ENCODE results near the gene NELL1. TPM values are rescaled to one million over a fixed set of nuclear protein-coding genes. Genes with fewer than 3 reads are reported as not detected.

NELL1 gene
- total RNA-seq, 2 experiments from 2014 or later = not detected

GRCh38 chr11:20934516-20934915 is 265.1 kb downstream of the NELL1 start:
- ATAC-seq (ENCODE audit: low read depth) = no peak
- H3K36me3 Mint-ChIP-seq = no peaks in the 10 kb centered on the region
- no peak overlapping the region for H3K27ac Mint-ChIP-seq
- H3K27me3 Mint-ChIP-seq = no peaks in the 10 kb centered on the region
- no peak overlapping the region for H3K4me3 Mint-ChIP-seq
- DNase-seq = no peak
- H3K9me3 Mint-ChIP-seq = no peaks in the 10 kb centered on the region
- H3K4me1 Mint-ChIP-seq = no peaks in the 10 kb centered on the region
- POLR2A ChIA-PET = no interaction called here

GRCh38 chr11:20937826-20938225 is 268.4 kb downstream of the NELL1 start:
- Mint-ChIP-seq H3K9me3 (no peaks in the 10 kb centered on the region), H3K36me3 (no peaks in the 10 kb centered on the region), H3K27ac (no peak overlapping the region), H3K4me3 (no peak overlapping the region), H3K4me1 (no peaks in the 10 kb centered on the region), H3K27me3 (no peaks in the 10 kb centered on the region)
- POLR2A ChIA-PET = no interaction called here
- no peak for ATAC-seq (ENCODE audit: low read depth)
- DNase-seq = no peak

GRCh38 chr11:20949585-20949984 is 280.2 kb downstream of the NELL1 start:
- Mint-ChIP-seq H3K4me1 (no peaks in the 10 kb centered on the region), H3K27me3 (no peaks in the 10 kb centered on the region), H3K4me3 (no peak overlapping the region), H3K27ac (no peak overlapping the region), H3K9me3 (no peaks in the 10 kb centered on the region), H3K36me3 (no peaks in the 10 kb centered on the region)
- no peak for ATAC-seq (ENCODE audit: low read depth)
- POLR2A ChIA-PET = no interaction called here
- no peak for DNase-seq

GRCh38 chr11:20962581-20962980 is 293.2 kb downstream of the NELL1 start:
- H3K9me3 Mint-ChIP-seq = peaks cover 2% of the 10 kb centered on the region
- no peaks in the 10 kb centered on the region for H3K27me3 Mint-ChIP-seq
- H3K4me3 Mint-ChIP-seq = no peak overlapping the region
- ATAC-seq (ENCODE audit: low read depth) (no peak), DNase-seq (no peak)
- POLR2A ChIA-PET = no interaction called here
- no peaks in the 10 kb centered on the region for H3K4me1 Mint-ChIP-seq
- no peak overlapping the region for H3K27ac Mint-ChIP-seq
- no peaks in the 10 kb centered on the region for H3K36me3 Mint-ChIP-seq

- no peaks in the 10 kb centered on the region for H3K36me3 Mint-ChIP-seq
- H3K27ac Mint-ChIP-seq = no peak overlapping the region
- no peaks in the 10 kb centered on the region for H3K27me3 Mint-ChIP-seq
- no peak overlapping the region for H3K4me3 Mint-ChIP-seq
- no peaks in the 10 kb centered on the region for H3K4me1 Mint-ChIP-seq
- no peaks in the 10 kb centered on the region for H3K9me3 Mint-ChIP-seq
- POLR2A ChIA-PET = no interaction called here
- DNase-seq (no peak), ATAC-seq (ENCODE audit: low read depth) (no peak)
Observed at GRCh38 chr11:20963596-20963995, 294.2 kb downstream of the NELL1 start.

GRCh38 chr11:20964985-20965384 is 295.6 kb downstream of the NELL1 start:
- POLR2A ChIA-PET = no interaction called here
- no peak for ATAC-seq (ENCODE audit: low read depth)

GRCh38 chr11:20966489-20966888 is 297.1 kb downstream of the NELL1 start:
- Mint-ChIP-seq H3K36me3 (no peaks in the 10 kb centered on the region), H3K4me3 (no peak overlapping the region), H3K27me3 (no peaks in the 10 kb centered on the region), H3K4me1 (no peaks in the 10 kb centered on the region), H3K27ac (no peak overlapping the region), H3K9me3 (no peaks in the 10 kb centered on the region)
- POLR2A ChIA-PET = no interaction called here
- ATAC-seq (ENCODE audit: low read depth) (no peak), DNase-seq (no peak)

More at GRCh38 chr11:20964985-20965384, 295.6 kb downstream of the NELL1 start:
- H3K9me3 Mint-ChIP-seq = no peaks in the 10 kb centered on the region
- DNase-seq = no peak
- H3K4me3 Mint-ChIP-seq = no peak overlapping the region
- no peak overlapping the region for H3K27ac Mint-ChIP-seq
- no peaks in the 10 kb centered on the region for H3K4me1 Mint-ChIP-seq
- no peaks in the 10 kb centered on the region for H3K27me3 Mint-ChIP-seq
- no peaks in the 10 kb centered on the region for H3K36me3 Mint-ChIP-seq

- ATAC-seq (ENCODE audit: low read depth) (no peak), DNase-seq (no peak)
- Mint-ChIP-seq H3K9me3 (peaks cover 3% of the 10 kb centered on the region), H3K36me3 (no peaks in the 10 kb centered on the region), H3K27ac (no peak overlapping the region), H3K27me3 (no peaks in the 10 kb centered on the region), H3K4me3 (no peak overlapping the region), H3K4me1 (no peaks in the 10 kb centered on the region)
- POLR2A ChIA-PET = no interaction called here
Observed at GRCh38 chr11:20973940-20974559, 304.7 kb downstream of the NELL1 start.

GRCh38 chr11:20980736-20981135 is 311.4 kb downstream of the NELL1 start:
- Mint-ChIP-seq H3K4me3 (no peak overlapping the region), H3K27me3 (no peaks in the 10 kb centered on the region), H3K4me1 (no peaks in the 10 kb centered on the region), H3K36me3 (no peaks in the 10 kb centered on the region), H3K9me3 (peaks cover 4% of the 10 kb centered on the region), H3K27ac (no peak overlapping the region)
- no peak for DNase-seq
- no peak for ATAC-seq (ENCODE audit: low read depth)
- POLR2A ChIA-PET = no interaction called here

- DNase-seq (no peak), ATAC-seq (ENCODE audit: low read depth) (no peak)
- no peak overlapping the region for H3K4me3 Mint-ChIP-seq
- H3K36me3 Mint-ChIP-seq = no peaks in the 10 kb centered on the region
- peaks cover 1% of the 10 kb centered on the region for H3K9me3 Mint-ChIP-seq
- no peaks in the 10 kb centered on the region for H3K4me1 Mint-ChIP-seq
- H3K27ac Mint-ChIP-seq = no peak overlapping the region
- no peaks in the 10 kb centered on the region for H3K27me3 Mint-ChIP-seq
- POLR2A ChIA-PET = no interaction called here
Observed at GRCh38 chr11:20990447-20990846, 321.1 kb downstream of the NELL1 start.

GRCh38 chr11:20991471-20991870 is 322.1 kb downstream of the NELL1 start:
- Mint-ChIP-seq H3K9me3 (peaks cover 1% of the 10 kb centered on the region), H3K36me3 (no peaks in the 10 kb centered on the region), H3K27ac (no peak overlapping the region), H3K4me1 (no peaks in the 10 kb centered on the region), H3K4me3 (no peak overlapping the region), H3K27me3 (no peaks in the 10 kb centered on the region)
- POLR2A ChIA-PET = no interaction called here
- DNase-seq (no peak), ATAC-seq (ENCODE audit: low read depth) (no peak)

GRCh38 chr11:21007297-21007696 is 337.9 kb downstream of the NELL1 start:
- Mint-ChIP-seq H3K9me3 (peaks cover 7% of the 10 kb centered on the region), H3K27ac (no peak overlapping the region), H3K27me3 (peaks cover 2% of the 10 kb centered on the region), H3K4me3 (no peak overlapping the region), H3K4me1 (no peaks in the 10 kb centered on the region), H3K36me3 (no peaks in the 10 kb centered on the region)
- POLR2A ChIA-PET = no interaction called here
- DNase-seq (no peak), ATAC-seq (ENCODE audit: low read depth) (no peak)

- Mint-ChIP-seq H3K27ac (no peak overlapping the region), H3K4me3 (no peak overlapping the region)
Observed at GRCh38 chr11:21018248-21018647, 348.9 kb downstream of the NELL1 start.

GRCh38 chr11:21026685-21027084 is 357.3 kb downstream of the NELL1 start:
- Mint-ChIP-seq H3K27ac (no peak overlapping the region), H3K36me3 (no peaks in the 10 kb centered on the region), H3K9me3 (no peaks in the 10 kb centered on the region), H3K4me1 (no peaks in the 10 kb centered on the region), H3K4me3 (no peak overlapping the region), H3K27me3 (no peaks in the 10 kb centered on the region)
- ATAC-seq (ENCODE audit: low read depth) = no peak
- POLR2A ChIA-PET = no interaction called here
- no peak for DNase-seq

More at GRCh38 chr11:21018248-21018647, 348.9 kb downstream of the NELL1 start:
- ATAC-seq (ENCODE audit: low read depth) (no peak), DNase-seq (no peak)
- Mint-ChIP-seq H3K4me1 (no peaks in the 10 kb centered on the region), H3K9me3 (no peaks in the 10 kb centered on the region), H3K27me3 (no peaks in the 10 kb centered on the region), H3K36me3 (no peaks in the 10 kb centered on the region)
- POLR2A ChIA-PET = no interaction called here

GRCh38 chr11:21037850-21038249 is 368.5 kb downstream of the NELL1 start:
- DNase-seq (no peak), ATAC-seq (ENCODE audit: low read depth) (no peak)
- no peak overlapping the region for H3K27ac Mint-ChIP-seq
- H3K27me3 Mint-ChIP-seq = no peaks in the 10 kb centered on the region
- H3K9me3 Mint-ChIP-seq = peaks cover 7% of the 10 kb centered on the region
- POLR2A ChIA-PET = no interaction called here
- H3K4me3 Mint-ChIP-seq = no peak overlapping the region
- no peaks in the 10 kb centered on the region for H3K36me3 Mint-ChIP-seq
- no peaks in the 10 kb centered on the region for H3K4me1 Mint-ChIP-seq
